HEK293T (cell line): ENCODE results near the gene ITGB3.

Experiments
- ARNT ChIP-seq: fragments of 450-650 bp; IDR thresholded peaks from 2 replicates; pipeline ENCODE4 v1.6.1; 2017; ENCODE audit warnings: mild to moderate bottlenecking
- BHLHE40 ChIP-seq: fragments of 450-650 bp; IDR thresholded peaks from 2 replicates; pipeline ENCODE4 v1.6.1; 2016; ENCODE audit warnings: mild to moderate bottlenecking, moderate library complexity, borderline replicate concordance
- FOXA1 ChIP-seq: fragments of 450-650 bp; IDR thresholded peaks from 2 replicates; pipeline ENCODE4 v1.6.1; 2016; ENCODE audit warnings: mild to moderate bottlenecking
- FOXK2 ChIP-seq: fragments of 450-650 bp; IDR thresholded peaks from 2 replicates; pipeline ENCODE4 v1.6.1; 2016; ENCODE audit warnings: mild to moderate bottlenecking
- L3MBTL2 ChIP-seq: fragments of 450-650 bp; conservative IDR thresholded peaks from 2 replicates; pipeline ENCODE4 v1.6.1; 2016; ENCODE audit warnings: mild to moderate bottlenecking
- SP1 ChIP-seq: fragments of 450-650 bp; IDR thresholded peaks from 2 replicates; pipeline ENCODE4 v1.6.1; 2017
- SUZ12 ChIP-seq: fragments of 450-650 bp; IDR thresholded peaks from 2 replicates; pipeline ENCODE4 v1.6.1; 2016; ENCODE audit warnings: mild to moderate bottlenecking
- TARDBP ChIP-seq: fragments of 450-650 bp; IDR thresholded peaks from 2 replicates; pipeline ENCODE4 v1.6.1; 2016
- TF ChIP-seq, protein P1 (sequence below): fragments of 450-650 bp; IDR thresholded peaks from 2 replicates; pipeline ENCODE4 v1.6.1; 2016

- TF ChIP-seq, protein P1, sequence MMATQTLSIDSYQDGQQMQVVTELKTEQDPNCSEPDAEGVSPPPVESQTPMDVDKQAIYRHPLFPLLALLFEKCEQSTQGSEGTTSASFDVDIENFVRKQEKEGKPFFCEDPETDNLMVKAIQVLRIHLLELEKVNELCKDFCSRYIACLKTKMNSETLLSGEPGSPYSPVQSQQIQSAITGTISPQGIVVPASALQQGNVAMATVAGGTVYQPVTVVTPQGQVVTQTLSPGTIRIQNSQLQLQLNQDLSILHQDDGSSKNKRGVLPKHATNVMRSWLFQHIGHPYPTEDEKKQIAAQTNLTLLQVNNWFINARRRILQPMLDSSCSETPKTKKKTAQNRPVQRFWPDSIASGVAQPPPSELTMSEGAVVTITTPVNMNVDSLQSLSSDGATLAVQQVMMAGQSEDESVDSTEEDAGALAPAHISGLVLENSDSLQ, result no peak
- TF ChIP-seq FOXA1 (no peak), TARDBP (no peak), L3MBTL2 (no peak), BHLHE40 (no peak), ARNT (no peak), SP1 (no peak), SUZ12 (no peak), FOXK2 (no peak)
Measured at GRCh38 chr17:47275245-47275984, 21.8 kb downstream of the ITGB3 start.
